Measurements from ENCODE around the gene APOM.

APOM gene

DNA sequence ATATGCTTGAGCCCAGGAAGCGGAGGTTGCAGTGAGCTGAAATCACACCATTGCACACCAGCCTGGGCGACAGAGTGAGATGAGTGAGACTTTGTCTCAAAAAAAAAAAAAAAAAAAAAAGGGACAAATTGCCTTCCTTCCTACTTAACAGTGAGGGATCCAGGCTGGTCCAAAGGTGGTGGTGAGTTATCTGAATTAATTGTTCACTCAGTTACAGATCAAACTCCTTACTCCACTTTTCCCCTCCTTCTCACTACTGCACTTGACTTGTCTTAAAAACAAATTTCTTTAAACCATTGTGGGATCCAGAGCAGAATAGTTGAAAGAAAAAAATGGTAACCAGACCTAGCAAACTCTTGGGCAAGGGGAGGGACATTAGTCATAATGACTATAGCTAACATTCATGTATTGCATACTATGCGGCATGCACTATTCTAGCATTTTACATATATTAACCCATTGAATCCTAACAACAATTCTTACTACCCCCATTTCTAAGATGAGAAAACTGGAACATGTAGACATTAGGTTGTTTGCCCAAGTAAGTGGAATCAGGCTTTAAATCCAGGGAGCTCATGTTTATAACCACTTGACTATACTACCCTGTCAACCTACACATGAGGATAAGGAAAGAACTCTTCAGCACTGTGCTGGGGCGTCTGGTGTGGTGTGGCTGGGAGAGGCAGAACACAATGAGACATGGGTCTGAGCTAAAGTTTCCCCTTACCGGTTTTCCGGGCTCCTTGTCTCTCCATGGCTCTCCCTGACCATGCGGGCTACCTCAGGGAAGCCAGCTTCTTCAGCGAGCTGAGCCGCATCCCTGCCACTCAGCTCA is 7.6 kb downstream of the APOM start:
- TF ChIP-seq, protein P1, sequence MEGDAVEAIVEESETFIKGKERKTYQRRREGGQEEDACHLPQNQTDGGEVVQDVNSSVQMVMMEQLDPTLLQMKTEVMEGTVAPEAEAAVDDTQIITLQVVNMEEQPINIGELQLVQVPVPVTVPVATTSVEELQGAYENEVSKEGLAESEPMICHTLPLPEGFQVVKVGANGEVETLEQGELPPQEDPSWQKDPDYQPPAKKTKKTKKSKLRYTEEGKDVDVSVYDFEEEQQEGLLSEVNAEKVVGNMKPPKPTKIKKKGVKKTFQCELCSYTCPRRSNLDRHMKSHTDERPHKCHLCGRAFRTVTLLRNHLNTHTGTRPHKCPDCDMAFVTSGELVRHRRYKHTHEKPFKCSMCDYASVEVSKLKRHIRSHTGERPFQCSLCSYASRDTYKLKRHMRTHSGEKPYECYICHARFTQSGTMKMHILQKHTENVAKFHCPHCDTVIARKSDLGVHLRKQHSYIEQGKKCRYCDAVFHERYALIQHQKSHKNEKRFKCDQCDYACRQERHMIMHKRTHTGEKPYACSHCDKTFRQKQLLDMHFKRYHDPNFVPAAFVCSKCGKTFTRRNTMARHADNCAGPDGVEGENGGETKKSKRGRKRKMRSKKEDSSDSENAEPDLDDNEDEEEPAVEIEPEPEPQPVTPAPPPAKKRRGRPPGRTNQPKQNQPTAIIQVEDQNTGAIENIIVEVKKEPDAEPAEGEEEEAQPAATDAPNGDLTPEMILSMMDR (IDR thresholded peaks at IDR 0.05; ENCODE audit: low read depth, low read length, missing control alignments), result no peak
- DNase-seq (ENCODE audit: low read depth), result no peak
- peak overlapping the region; percentile 90 for H3K4me3 ChIP-seq (ENCODE audit: low read depth, low read length)

DNA sequence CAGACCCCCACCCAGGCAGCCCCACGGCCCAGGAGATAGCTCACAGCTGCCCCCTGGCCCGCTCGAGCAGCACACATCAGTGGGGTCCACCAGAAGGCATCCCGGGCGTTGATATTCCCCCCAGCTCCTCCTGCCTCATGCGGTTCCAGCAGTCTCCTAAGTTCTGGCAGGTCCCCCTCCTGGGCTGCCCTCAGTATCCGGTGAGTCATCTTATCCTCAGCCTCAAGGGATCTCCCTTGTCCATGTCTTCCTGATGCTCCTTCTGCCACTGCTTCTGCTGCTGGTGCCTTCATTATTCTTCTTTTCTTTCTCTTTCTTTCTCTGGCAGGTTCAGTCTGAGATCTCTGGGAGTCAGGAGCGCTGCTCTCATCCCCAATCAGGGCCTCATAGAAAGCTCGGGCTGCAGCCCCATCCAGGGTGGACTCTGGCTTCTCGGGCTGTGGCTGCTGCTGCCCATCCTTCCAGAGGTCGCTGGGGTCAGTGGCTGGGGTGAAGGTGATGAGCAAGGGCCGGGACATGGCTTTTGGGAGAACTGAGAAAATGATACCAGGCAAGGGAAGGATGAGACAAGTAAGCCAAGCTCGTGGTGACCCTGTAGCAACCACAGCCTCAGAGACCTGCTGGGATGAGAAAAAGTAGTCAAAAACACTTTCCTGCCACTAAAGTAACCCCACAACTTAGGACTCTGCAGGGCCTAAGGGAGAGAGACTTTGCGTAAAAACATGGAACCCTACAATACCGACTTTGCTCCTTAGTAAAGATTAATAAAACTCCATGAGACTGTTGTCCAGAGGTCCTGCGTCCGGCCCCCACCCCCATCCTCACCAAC is 8.5 kb downstream of the APOM start:
- TF ChIP-seq, protein P1 (IDR thresholded peaks at IDR 0.05; ENCODE audit: low read depth, low read length, missing control alignments), result no peak
- peak overlapping the region; percentile 90 for H3K4me3 ChIP-seq (ENCODE audit: low read depth, low read length)
- DNase-seq (ENCODE audit: low read depth), result no peak

DNA sequence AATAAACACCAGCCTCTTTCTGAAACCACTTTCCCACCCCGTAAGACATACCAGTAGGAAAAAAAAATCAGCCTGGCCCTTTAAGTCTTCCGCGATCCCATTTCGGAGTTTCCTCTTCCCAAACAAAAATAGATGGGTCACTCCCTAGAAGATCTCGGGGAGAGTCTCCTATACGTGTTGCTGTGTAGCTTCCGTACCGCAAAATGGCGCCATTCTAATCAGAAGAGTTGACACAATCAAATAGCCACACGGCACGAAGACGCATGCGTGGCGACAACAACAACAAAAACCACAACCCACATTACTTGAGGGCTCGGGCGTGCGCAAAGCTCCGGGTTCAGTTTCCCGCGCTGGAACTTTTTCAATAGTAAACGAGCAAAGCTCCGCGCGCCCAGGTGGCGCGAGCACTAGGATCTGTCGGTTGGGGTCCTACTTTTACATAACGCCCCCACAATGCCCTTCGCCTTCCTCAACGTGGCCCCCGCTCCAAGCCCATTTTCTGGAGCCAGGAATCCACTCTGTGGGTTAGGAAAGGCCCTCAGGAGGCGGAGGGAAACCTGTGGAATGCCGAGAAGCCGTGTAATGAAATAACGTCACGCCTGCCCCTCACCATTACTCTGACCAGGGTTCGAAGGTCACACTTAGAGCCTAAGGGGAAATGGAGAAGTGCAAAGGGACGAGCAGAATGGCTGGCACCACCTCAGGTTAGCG is 9.3 kb downstream of the APOM start, which contains the start of gene GPANK1:
TSS of gene GPANK1 (minus strand) at position 208 of the 711 bp plus-strand sequence. CDS start 519 bp downstream, outside the sequence.
- DNase-seq (ENCODE audit: low read depth), result peak; percentile 92
- TF ChIP-seq, protein P1 (IDR thresholded peaks at IDR 0.05; ENCODE audit: low read depth, low read length, missing control alignments), result no peak

DNA sequence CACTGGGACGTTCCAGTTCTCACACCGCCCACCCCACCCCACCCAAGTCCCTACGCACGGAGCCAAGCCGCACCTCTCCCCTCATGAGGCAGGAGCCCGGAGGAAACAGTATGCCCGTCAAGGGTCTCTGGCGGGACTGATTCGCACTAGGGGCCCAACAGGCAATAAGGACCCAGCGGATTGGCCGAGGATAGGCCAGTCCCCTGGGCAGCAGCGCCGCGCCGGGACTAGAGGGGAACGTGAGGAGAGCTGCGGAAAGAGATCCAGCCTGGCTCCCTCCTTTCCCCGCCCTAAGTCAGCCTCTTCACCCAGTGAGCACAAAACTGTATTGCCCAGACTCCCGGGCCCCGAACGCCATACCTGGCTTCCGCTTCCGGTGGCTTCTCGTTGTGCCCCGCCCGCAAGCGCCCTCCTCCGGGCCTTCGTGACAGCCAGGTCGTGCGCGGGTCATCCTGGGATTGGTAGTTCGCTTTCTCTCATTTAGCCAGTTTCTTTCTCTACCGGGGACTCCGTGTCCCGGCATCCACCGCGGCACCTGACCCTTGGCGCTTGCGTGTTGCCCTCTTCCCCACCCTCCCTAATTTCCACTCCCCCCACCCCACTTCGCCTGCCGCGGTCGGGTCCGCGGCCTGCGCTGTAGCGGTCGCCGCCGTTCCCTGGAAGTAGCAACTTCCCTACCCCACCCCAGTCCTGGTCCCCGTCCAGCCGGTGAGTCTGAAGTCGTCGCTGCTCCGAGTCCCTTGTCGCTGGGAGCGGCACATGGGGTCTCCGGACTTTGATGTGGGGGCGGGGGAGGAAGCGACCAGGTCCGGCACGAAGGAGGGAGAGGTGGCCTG is 10.0 kb downstream of the APOM start, which contains the start of gene CSNK2B:
TSS of gene CSNK2B (plus strand) at position 580 of the 836 bp plus-strand sequence. CDS start 752 bp downstream, outside the sequence.
- peak within 1 kb of the TSS; percentile 90 for H3K4me3 ChIP-seq (ENCODE audit: low read depth, low read length)
- TF ChIP-seq, protein P1 (IDR thresholded peaks at IDR 0.05; ENCODE audit: low read depth, low read length, missing control alignments), result peak; percentile 10
- DNase-seq (ENCODE audit: low read depth), result peak; percentile 95

More for the DNA sequence above, 9.3 kb downstream of the APOM start, which contains the start of gene GPANK1:
- peak within 1 kb of the TSS; percentile 90 for H3K4me3 ChIP-seq (ENCODE audit: low read depth, low read length)

DNA sequence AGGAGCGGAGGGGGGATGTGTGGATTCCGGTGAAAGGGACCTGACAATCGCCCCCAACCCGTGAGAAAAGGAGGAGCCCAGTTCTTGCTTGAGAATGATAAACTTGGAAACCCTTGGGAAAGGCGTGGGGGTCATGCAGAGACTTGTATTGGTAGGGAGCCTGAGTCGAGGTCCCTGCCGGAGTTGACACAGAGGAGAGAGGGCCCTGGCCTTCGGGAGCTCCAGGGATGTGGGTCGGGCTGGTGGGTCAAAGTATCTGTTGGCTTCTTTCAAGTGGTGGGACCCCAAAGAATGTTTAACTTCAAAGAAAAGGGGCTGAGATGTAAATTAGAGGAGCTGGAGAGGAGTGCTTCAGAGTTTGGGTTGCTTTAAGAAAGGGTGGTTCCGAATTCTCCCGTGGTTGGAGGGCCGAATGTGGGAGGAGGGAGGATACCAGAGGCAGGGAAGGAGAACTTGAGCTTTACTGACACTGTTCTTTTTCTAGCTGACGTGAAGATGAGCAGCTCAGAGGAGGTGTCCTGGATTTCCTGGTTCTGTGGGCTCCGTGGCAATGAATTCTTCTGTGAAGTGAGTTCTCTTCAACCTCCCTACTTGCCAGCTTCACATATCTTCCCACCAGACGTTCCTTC is 10.8 kb downstream of the APOM start:
- TF ChIP-seq, protein P1 (IDR thresholded peaks at IDR 0.05; ENCODE audit: low read depth, low read length, missing control alignments), result no peak
- no peak for DNase-seq (ENCODE audit: low read depth)
- H3K4me3 ChIP-seq (ENCODE audit: low read depth, low read length), result peak overlapping the region; percentile 90

All from GM12864 (cell line).